Measurements from ENCODE around the gene RANBP3L. TPM values are rescaled to one million over a fixed set of nuclear protein-coding genes. Genes with fewer than 3 reads are reported as not detected.

Gene RANBP3L
- total and polyA plus RNA-seq, 2 of the 4 experiments (the other 2 are of a cell fraction): not detected

DNA sequence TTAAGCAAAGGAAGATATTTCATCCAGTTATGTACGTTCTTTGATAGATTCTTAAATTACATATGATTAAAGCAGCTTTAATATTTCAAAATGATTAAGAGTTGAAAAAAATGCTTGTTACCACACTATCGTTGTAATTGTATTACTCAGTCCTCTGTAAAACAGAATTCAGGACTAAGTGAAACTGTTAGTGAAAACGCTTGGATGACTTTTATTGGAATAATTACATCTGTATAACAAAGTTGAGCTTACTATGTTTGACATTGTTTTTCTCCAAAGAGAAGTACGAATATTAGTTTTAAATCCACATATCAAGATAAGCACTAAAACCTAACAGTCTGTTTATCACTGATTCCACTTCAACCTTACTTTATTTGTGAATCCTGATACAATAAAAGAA lies 51.3 kb downstream of the RANBP3L start:
- Histone ChIP-seq H3K9ac (ENCODE audit: low read depth, low read length) (no peak overlapping the region), H2BK120ac (ENCODE audit: low read depth, low read length) (no peak overlapping the region), H4K5ac (ENCODE audit: low read depth, low read length) (no peak overlapping the region), H2AFZ (replicated peaks; ENCODE audit: low read length, poor library complexity) (no peak overlapping the region), H3K79me1 (ENCODE audit: low read depth in 1 of 2, low read length in 2 of 2) (no peaks in the 10 kb centered on the region), H2AK9ac (replicated peaks; ENCODE audit: low read depth, low read length, poor library complexity) (no peak overlapping the region), H3K14ac (replicated peaks; ENCODE audit: low read depth, low read length) (no peak overlapping the region), H3K36me3 (ENCODE audit: control insufficient read depth, insufficient read depth, low read length) (no peaks in the 10 kb centered on the region), H3K4me3 (ENCODE audit: insufficient read depth, low read depth, low read length) (no peak overlapping the region), H4K8ac (ENCODE audit: low read depth in 2 of 2, low read length in 2 of 2) (no peak overlapping the region), H3K4ac (ENCODE audit: low read depth, low read length) (no peak overlapping the region), H2BK15ac (ENCODE audit: low read depth, low read length) (no peak overlapping the region), H3K18ac (ENCODE audit: low read depth, low read length) (no peak overlapping the region), H2BK5ac (ENCODE audit: low read depth, low read length, poor library complexity, severe bottlenecking) (no peak overlapping the region), H4K91ac (ENCODE audit: insufficient read depth, low read depth, low read length) (no peak overlapping the region), H2AK5ac (ENCODE audit: low read depth, low read length) (no peak overlapping the region), H3K27me3 (ENCODE audit: control insufficient read depth, insufficient read depth, low read length) (no peaks in the 10 kb centered on the region), H3K56ac (ENCODE audit: extremely low read depth, insufficient read depth, low read length) (no peak overlapping the region), H3K4me1 (ENCODE audit: control insufficient read depth, insufficient read depth, low read length) (no peaks in the 10 kb centered on the region), H3K27ac (ENCODE audit: insufficient read depth, low read length) (no peak overlapping the region), H4K20me1 (ENCODE audit: insufficient read depth, low read length) (no peaks in the 10 kb centered on the region), H3K9me3 (ENCODE audit: control insufficient read depth, insufficient read depth, low read length) (no peaks in the 10 kb centered on the region), H2BK20ac (ENCODE audit: low read depth, low read length) (no peak overlapping the region), H3K9me1 (ENCODE audit: insufficient read depth, low read length) (no peaks in the 10 kb centered on the region), H3K4me2 (ENCODE audit: low read depth, low read length) (no peak overlapping the region), H3K23ac (ENCODE audit: low read depth, low read length) (no peak overlapping the region)
- TF ChIP-seq MAZ (IDR thresholded peaks at IDR 0.05; ENCODE audit: borderline replicate concordance, low read depth, low read length): no peak
- no peak for TF ChIP-seq RAD21 (IDR thresholded peaks at IDR 0.05; ENCODE audit: low read length)
- no peak for TF ChIP-seq NFE2L2 (IDR thresholded peaks at IDR 0.05; ENCODE audit: low read depth, low read length)
- TF ChIP-seq, protein P1, sequence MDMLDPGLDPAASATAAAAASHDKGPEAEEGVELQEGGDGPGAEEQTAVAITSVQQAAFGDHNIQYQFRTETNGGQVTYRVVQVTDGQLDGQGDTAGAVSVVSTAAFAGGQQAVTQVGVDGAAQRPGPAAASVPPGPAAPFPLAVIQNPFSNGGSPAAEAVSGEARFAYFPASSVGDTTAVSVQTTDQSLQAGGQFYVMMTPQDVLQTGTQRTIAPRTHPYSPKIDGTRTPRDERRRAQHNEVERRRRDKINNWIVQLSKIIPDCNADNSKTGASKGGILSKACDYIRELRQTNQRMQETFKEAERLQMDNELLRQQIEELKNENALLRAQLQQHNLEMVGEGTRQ (IDR thresholded peaks at IDR 0.05; ENCODE audit: low read depth, low read length): no peak
- TF ChIP-seq MAFK (IDR thresholded peaks at IDR 0.05; ENCODE audit: low read depth, low read length): no peak
- TF ChIP-seq CTCF (conservative IDR thresholded peaks at IDR 0.05; ENCODE audit: low read depth, low read length): no peak
- no peak for TF ChIP-seq FOS (IDR thresholded peaks at IDR 0.05; ENCODE audit: low read depth, low read length)
- no peak for TF ChIP-seq RFX5 (IDR thresholded peaks at IDR 0.05; ENCODE audit: low read depth, low read length)
- no peak for TF ChIP-seq BHLHE40 (IDR thresholded peaks at IDR 0.05; ENCODE audit: low read depth, low read length)
- TF ChIP-seq ELK1 (IDR thresholded peaks at IDR 0.05; ENCODE audit: borderline replicate concordance, low read depth, low read length): no peak
- TF ChIP-seq CHD1 (IDR thresholded peaks at IDR 0.05; ENCODE audit: low read depth, low read length): no peak
- no peak for TF ChIP-seq SMC3 (IDR thresholded peaks at IDR 0.05; ENCODE audit: low read depth, low read length)
- TF ChIP-seq RCOR1 (IDR thresholded peaks at IDR 0.05; ENCODE audit: insufficient replicate concordance, low read length): no peak
- TF ChIP-seq POLR2A (IDR thresholded peaks at IDR 0.05; ENCODE audit: low read depth, low read length): no peak
- no peak for TF ChIP-seq MXI1 (IDR thresholded peaks at IDR 0.05; ENCODE audit: borderline replicate concordance, low read depth, low read length)
- TF ChIP-seq CEBPB (IDR thresholded peaks at IDR 0.05; ENCODE audit: low read depth, low read length): no peak
- POLR2A ChIA-PET (ENCODE audit: unreplicated experiment): no interaction called here
- ATAC-seq (ENCODE audit: low read depth) (no peak), DNase-seq (no peak)
- dilution Hi-C loops (cut with HindIII; ENCODE audit: low sequenced_read_pairs, unreplicated experiment) (no loop called here), in situ Hi-C loops (cut with MboI; ENCODE audit: low sequenced_read_pairs) (no loop called here), intact Hi-C loops (cut with micrococcal nuclease) (no loop called here)
- no CpG with 5 or more reads among the region's 4 CpGs for WGBS, 2 experiments (ENCODE audit: extremely low coverage in 2 of 2, insufficient read length in 1 of 2)
- CTCF ChIA-PET: interaction anchor here (1.3 to 2.7 kb wide), 2 partner anchors 9 to 15 kb away, joined by 4 to 13 read pairs; partner anchors contain the start of gene NADK2
- BruUV-seq (replicated peaks): no TSS peak

Measured in IMR-90 (cell line).